OCI-LY3 (cell line): Measurements from ENCODE around the gene RAC3.

Source experiments
- H2AFZ ChIP-seq: fragments of 200-600, 300-600 bp; shearing (Covaris generic); 2 replicates; pipeline ENCODE4 v1.6.0; 2014; ENCODE audit warnings: antibody characterized with exemption, low read depth, low read length
- H3K27ac ChIP-seq: fragments of 200-600, 300-600 bp; sonication (generic); 2 replicates; pipeline ENCODE4 v1.5.1; 2014; ENCODE audit warnings: mild to moderate bottlenecking, low read length, moderate library complexity, mixed read lengths
- H3K27me3 ChIP-seq: fragments of 200-600, 300-600 bp; sonication (generic); 2 replicates; pipeline ENCODE4 v1.6.1; 2014; ENCODE audit warnings: low read depth, low read length, mixed read lengths
- H3K36me3 ChIP-seq: fragments of 200-600, 300-600 bp; sonication (generic); replicated peaks from 2 replicates; pipeline ENCODE3; 2014; ENCODE audit warnings: low read depth, low read length, mixed read lengths
- H3K4me1 ChIP-seq: fragments of 300-600, 200-600 bp; sonication (generic); 2 replicates; pipeline ENCODE4 v1.6.1; 2014; ENCODE audit warnings: low read length, mixed read lengths
- H3K4me2 ChIP-seq: fragments of 200-600, 300-600 bp; sonication (generic); 2 replicates; pipeline ENCODE4 v1.6.1; 2014; ENCODE audit warnings: low read length, mixed read lengths
- H3K4me3 ChIP-seq: fragments of 300-600, 200-600 bp; sonication (generic); 2 replicates; pipeline ENCODE4 v1.5.1; 2014; ENCODE audit warnings: antibody characterized with exemption, mild to moderate bottlenecking, low read length, moderate library complexity
- H3K79me2 ChIP-seq: fragments of 300-600, 200-600 bp; shearing (Covaris generic); 2 replicates; pipeline ENCODE4 v1.6.1; 2014; ENCODE audit warnings: mild to moderate bottlenecking, low read length, mixed read lengths
- H3K9ac ChIP-seq: fragments of 300-600, 200-600 bp; shearing (Covaris generic); 2 replicates; pipeline ENCODE4 v1.6.0; 2014; ENCODE audit warnings: mild to moderate bottlenecking, low read length, moderate library complexity
- H3K9me3 ChIP-seq: fragments of 200-600, 300-600 bp; shearing (Covaris generic); 2 replicates; pipeline ENCODE4 v1.6.1; 2014; ENCODE audit warnings: low read length, mixed read lengths; ENCODE audit not compliant: insufficient read depth
- H4K20me1 ChIP-seq: fragments of 200-600, 300-600 bp; sonication (generic); 2 replicates; pipeline ENCODE4 v1.6.1; 2016; ENCODE audit warnings: low read length, mixed read lengths; ENCODE audit not compliant: insufficient read depth
- EZH2phosphoT487 ChIP-seq: fragments of 200-600 bp; shearing (Covaris generic); IDR thresholded peaks from 2 replicates; pipeline ENCODE4 v1.6.1; 2018; ENCODE audit warnings: antibody characterized with exemption, mixed run types, low read depth
- TF ChIP-seq, protein P1 (sequence below): fragments of 200-600, 300-600 bp; sonication (generic); IDR thresholded peaks from 2 replicates; pipeline ENCODE4 v1.5.1; 2014; ENCODE audit warnings: antibody characterized with exemption, low read length, low read depth

Gene RAC3

DNA sequence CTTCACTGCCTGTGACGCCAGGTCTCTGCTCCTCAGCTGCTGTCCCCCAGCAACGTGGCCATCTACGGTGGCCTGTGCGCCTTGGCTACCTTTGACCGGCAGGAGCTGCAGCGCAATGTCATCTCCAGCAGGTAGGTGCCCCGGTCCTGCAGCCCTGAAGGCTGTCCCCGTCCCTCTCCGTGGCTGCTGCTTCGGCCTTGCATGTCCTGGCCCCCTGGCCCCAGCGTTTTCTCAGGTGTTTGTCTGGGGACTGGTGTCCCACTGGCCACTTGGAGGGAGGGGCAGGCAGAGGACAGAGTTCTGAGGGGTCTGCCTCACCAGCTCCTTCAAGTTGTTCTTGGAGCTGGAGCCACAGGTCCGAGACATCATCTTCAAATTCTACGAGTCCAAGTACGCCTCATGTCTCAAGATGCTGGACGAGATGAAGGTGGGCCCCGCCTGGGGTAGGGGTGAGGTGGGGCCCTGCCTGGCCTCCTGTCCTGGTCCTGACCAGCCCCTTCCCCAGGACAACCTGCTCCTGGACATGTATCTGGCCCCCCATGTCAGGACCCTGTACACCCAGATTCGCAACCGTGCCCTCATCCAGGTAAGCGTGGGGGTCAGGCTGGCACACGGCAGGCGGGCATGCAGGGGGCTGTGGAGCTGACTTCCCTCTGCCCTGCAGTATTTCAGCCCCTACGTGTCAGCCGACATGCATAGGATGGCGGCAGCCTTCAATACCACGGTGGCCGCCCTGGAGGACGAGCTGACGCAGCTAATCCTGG, 24.7 kb downstream of the RAC3 start:
- Histone ChIP-seq H3K4me3 (no peak overlapping the region), H4K20me1 (peaks cover 7% of the 10 kb centered on the region; the same call in 1 of the 2 replicates), H3K9me3 (no peaks in the 10 kb centered on the region), H3K27ac (no peak overlapping the region), H3K36me3 (peaks cover 26% of the 10 kb centered on the region), H3K4me2 (no peak overlapping the region), H3K27me3 (no peaks in the 10 kb centered on the region), H2AFZ (no peak overlapping the region), H3K4me1 (peaks cover 8% of the 10 kb centered on the region), H3K9ac (no peak overlapping the region), H3K79me2 (peaks cover 18% of the 10 kb centered on the region)
- TF ChIP-seq EZH2phosphoT487: no peak
- TF ChIP-seq, protein P1, sequence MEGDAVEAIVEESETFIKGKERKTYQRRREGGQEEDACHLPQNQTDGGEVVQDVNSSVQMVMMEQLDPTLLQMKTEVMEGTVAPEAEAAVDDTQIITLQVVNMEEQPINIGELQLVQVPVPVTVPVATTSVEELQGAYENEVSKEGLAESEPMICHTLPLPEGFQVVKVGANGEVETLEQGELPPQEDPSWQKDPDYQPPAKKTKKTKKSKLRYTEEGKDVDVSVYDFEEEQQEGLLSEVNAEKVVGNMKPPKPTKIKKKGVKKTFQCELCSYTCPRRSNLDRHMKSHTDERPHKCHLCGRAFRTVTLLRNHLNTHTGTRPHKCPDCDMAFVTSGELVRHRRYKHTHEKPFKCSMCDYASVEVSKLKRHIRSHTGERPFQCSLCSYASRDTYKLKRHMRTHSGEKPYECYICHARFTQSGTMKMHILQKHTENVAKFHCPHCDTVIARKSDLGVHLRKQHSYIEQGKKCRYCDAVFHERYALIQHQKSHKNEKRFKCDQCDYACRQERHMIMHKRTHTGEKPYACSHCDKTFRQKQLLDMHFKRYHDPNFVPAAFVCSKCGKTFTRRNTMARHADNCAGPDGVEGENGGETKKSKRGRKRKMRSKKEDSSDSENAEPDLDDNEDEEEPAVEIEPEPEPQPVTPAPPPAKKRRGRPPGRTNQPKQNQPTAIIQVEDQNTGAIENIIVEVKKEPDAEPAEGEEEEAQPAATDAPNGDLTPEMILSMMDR: no peak

- Histone ChIP-seq H3K4me1 (peaks cover 8% of the 10 kb centered on the region), H3K27me3 (no peaks in the 10 kb centered on the region), H4K20me1 (peaks cover 7% of the 10 kb centered on the region; the same call in 1 of the 2 replicates), H3K9me3 (no peaks in the 10 kb centered on the region), H2AFZ (no peak overlapping the region), H3K4me3 (no peak overlapping the region), H3K27ac (no peak overlapping the region), H3K36me3 (peaks cover 29% of the 10 kb centered on the region), H3K4me2 (no peak overlapping the region), H3K79me2 (peaks cover 15% of the 10 kb centered on the region), H3K9ac (no peak overlapping the region)
- TF ChIP-seq, protein P1: no peak
- TF ChIP-seq EZH2phosphoT487: no peak
These were observed 25.5 kb downstream of the RAC3 start for GRCh38 chr17:82056729-82057621.

GRCh38 chr17:82058230-82058854, 26.9 kb downstream of the RAC3 start:
- Histone ChIP-seq H2AFZ (no peak overlapping the region), H3K9ac (no peak overlapping the region), H3K27me3 (no peaks in the 10 kb centered on the region), H3K79me2 (peaks cover 2% of the 10 kb centered on the region; the same call in 1 of the 2 replicates), H3K27ac (no peak overlapping the region), H3K4me3 (no peak overlapping the region), H3K4me1 (no peaks in the 10 kb centered on the region), H3K9me3 (no peaks in the 10 kb centered on the region), H3K4me2 (no peak overlapping the region), H3K36me3 (peaks cover 31% of the 10 kb centered on the region), H4K20me1 (no peaks in the 10 kb centered on the region)
- TF ChIP-seq, protein P1: no peak
- no peak for TF ChIP-seq EZH2phosphoT487

DNA sequence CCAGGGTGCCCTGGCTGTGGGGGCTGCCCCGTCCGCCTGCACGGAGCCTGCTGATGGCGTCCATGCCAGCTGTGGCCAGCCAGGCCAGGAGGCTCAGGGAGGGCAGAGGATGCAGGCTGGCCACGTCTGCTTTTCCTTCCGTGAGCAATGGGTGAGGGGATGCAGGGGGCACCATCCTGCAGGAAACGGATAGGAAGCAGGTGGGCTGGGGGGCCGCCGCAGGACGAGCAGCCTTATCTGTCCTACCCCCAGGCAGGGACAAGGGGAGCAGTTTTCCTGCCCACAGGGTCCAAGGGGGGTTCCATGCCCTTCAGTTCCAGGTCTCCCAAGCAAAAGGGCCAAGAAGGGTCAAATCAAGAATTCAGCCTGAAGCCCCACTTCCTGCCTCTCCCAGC, 27.4 kb downstream of the RAC3 start:
- Histone ChIP-seq H4K20me1 (no peaks in the 10 kb centered on the region), H3K27me3 (no peaks in the 10 kb centered on the region), H3K9me3 (no peaks in the 10 kb centered on the region), H3K4me3 (no peak overlapping the region), H3K36me3 (peaks cover 36% of the 10 kb centered on the region), H3K4me1 (peaks cover 1% of the 10 kb centered on the region), H3K9ac (no peak overlapping the region), H3K27ac (no peak overlapping the region), H2AFZ (no peak overlapping the region), H3K4me2 (no peak overlapping the region), H3K79me2 (peaks cover 6% of the 10 kb centered on the region)
- TF ChIP-seq, protein P1: no peak
- no peak for TF ChIP-seq EZH2phosphoT487
